GM04503 (cell line): ENCODE measurements around the gene EPHB3.

Source experiments
- DNase-seq: peaks from one replicate; pipeline ENCODE4 v3.0.0-alpha.2; 2012; ENCODE audit warnings: low read depth

EPHB3 gene

GRCh38 chr3:184581331-184581855 lies 19.8 kb downstream of the EPHB3 start:
- no peak for DNase-seq

GRCh38 chr3:184582646-184583577 lies 21.3 kb downstream of the EPHB3 start:
- DNase-seq, result peak; percentile 37

GRCh38 chr3:184583578-184584451 lies 22.2 kb downstream of the EPHB3 start:
- no peak for DNase-seq

GRCh38 chr3:184584464-184584891 lies 22.9 kb downstream of the EPHB3 start:
- no peak for DNase-seq

GRCh38 chr3:184585545-184585944 lies 24.0 kb downstream of the EPHB3 start:
- DNase-seq, result no peak

GRCh38 chr3:184586851-184587250 lies 25.3 kb downstream of the EPHB3 start:
- DNase-seq, result no peak

- no peak for DNase-seq
These were observed 27.2 kb downstream of the EPHB3 start for GRCh38 chr3:184588776-184589175.

- DNase-seq, result no peak
These were observed 29.2 kb downstream of the EPHB3 start for GRCh38 chr3:184590795-184591194.

GRCh38 chr3:184591789-184592188 lies 30.2 kb downstream of the EPHB3 start:
- DNase-seq, result no peak

GRCh38 chr3:184592371-184593219 lies 31.0 kb downstream of the EPHB3 start:
- DNase-seq, result no peak

GRCh38 chr3:184593220-184593927 lies 31.8 kb downstream of the EPHB3 start:
- DNase-seq, result no peak

- no peak for DNase-seq
These were observed 32.3 kb downstream of the EPHB3 start for GRCh38 chr3:184593928-184594303.

GRCh38 chr3:184594371-184595001 lies 32.9 kb downstream of the EPHB3 start:
- no peak for DNase-seq

GRCh38 chr3:184595726-184596125 lies 34.1 kb downstream of the EPHB3 start:
- DNase-seq, result no peak

- no peak for DNase-seq
These were observed 34.6 kb downstream of the EPHB3 start for GRCh38 chr3:184596233-184596632.

- DNase-seq, result no peak
These were observed 35.4 kb downstream of the EPHB3 start for GRCh38 chr3:184596886-184597575.

GRCh38 chr3:184597829-184598573 lies 36.4 kb downstream of the EPHB3 start:
- DNase-seq, result no peak

GRCh38 chr3:184598574-184598927 lies 37.0 kb downstream of the EPHB3 start:
- DNase-seq, result no peak

- no peak for DNase-seq
These were observed 37.6 kb downstream of the EPHB3 start for GRCh38 chr3:184599143-184599542.
